ENCODE measurements around the gene XYLT1. TPM values are rescaled to one million over a fixed set of nuclear protein-coding genes. Genes with fewer than 3 reads are reported as not detected.

Gene XYLT1
- total and polyA plus RNA-seq, 12 donors = 0.29 to 4.0 (median 1.6) TPM

DNA sequence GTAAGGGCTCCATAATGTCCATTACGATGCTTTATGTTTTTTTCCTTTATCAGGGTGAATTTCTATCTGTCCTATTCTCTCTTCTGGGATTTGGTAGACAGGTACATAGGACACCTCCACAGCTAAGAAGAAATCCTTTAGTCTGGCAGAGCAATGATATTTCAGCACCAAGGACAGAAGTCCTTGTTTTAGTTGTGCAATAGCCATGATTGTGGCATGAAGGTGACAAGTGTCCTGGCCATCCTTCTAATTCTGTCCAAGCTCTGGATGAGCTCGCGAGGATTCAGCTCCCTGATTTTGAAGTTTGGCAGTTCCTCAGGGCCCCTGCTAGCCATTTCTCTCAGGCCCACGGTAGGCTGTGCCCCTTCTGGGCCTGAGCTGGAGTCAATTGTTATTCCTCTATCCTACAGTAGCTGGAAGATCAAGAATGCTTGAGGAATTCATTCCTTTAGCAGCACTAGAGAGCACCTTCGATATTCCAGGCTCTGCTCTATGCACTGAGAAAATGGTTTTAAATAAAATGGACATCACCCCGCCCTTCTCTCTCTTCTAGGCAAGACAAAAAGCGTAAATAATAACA lies 320.8 kb downstream of the XYLT1 start:
- H3K36me3 ChIP-seq = no peaks in the 10 kb centered on the region
- no peaks in the 10 kb centered on the region for H3K27me3 ChIP-seq
- H3K9me3 ChIP-seq = no peaks in the 10 kb centered on the region
- H3K4me3 ChIP-seq = no peak overlapping the region
- DNase-seq (no peak), ATAC-seq (no peak)
- peaks cover 0 to 6% (median 0%) of the 10 kb centered on the region in 9 donors for H3K4me1 ChIP-seq
- 76 to 78% methylated on average over 7 of the region's 7 CpGs for WGBS, 2 donors
- intact Hi-C loops (cut with DNase I) = loop anchor here in 1 of 10 donors (1.0 kb wide), 1 partner anchor 36 kb away; no protein-coding TSS in a partner anchor
- TF ChIP-seq, protein P1, sequence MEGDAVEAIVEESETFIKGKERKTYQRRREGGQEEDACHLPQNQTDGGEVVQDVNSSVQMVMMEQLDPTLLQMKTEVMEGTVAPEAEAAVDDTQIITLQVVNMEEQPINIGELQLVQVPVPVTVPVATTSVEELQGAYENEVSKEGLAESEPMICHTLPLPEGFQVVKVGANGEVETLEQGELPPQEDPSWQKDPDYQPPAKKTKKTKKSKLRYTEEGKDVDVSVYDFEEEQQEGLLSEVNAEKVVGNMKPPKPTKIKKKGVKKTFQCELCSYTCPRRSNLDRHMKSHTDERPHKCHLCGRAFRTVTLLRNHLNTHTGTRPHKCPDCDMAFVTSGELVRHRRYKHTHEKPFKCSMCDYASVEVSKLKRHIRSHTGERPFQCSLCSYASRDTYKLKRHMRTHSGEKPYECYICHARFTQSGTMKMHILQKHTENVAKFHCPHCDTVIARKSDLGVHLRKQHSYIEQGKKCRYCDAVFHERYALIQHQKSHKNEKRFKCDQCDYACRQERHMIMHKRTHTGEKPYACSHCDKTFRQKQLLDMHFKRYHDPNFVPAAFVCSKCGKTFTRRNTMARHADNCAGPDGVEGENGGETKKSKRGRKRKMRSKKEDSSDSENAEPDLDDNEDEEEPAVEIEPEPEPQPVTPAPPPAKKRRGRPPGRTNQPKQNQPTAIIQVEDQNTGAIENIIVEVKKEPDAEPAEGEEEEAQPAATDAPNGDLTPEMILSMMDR (IDR thresholded peaks at IDR 0.05) = no peak
- H3K27ac ChIP-seq = no peak overlapping the region

GRCh38 chr16:17147942-17148341 lies 322.8 kb downstream of the XYLT1 start:
- TF ChIP-seq, protein P1 (IDR thresholded peaks at IDR 0.05) = no peak
- no peaks in the 10 kb centered on the region for H3K4me1 ChIP-seq
- 89 to 95% methylated on average over 3 of the region's 3 CpGs for WGBS, 2 donors

DNA sequence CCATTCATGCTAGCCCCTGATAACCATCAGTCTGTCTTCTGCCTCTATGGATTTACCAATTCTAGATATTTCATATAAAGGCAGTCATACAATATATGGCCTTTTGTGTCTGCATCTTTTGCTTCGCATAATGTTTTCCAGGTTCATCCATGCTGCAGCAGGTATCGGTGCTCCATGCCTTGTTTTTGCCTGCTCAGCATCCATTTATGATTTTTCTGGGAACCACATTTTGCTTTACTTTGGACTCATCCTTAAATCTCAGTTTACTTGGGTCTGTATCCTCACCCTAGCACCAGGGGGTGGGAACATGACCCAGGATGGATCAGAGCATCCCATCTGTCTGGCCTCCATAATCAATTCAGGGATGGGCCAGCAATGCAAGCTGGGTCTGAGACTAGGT lies 325.7 kb downstream of the XYLT1 start:
- peaks cover 0 to 3% (median 0%) of the 10 kb centered on the region in 9 donors for H3K36me3 ChIP-seq
- no peak overlapping the region for H3K27ac ChIP-seq
- WGBS, 2 donors = 94 to 97% methylated on average over 2 of the region's 2 CpGs
- no peak overlapping the region for H3K4me3 ChIP-seq
- no peaks in the 10 kb centered on the region for H3K27me3 ChIP-seq
- TF ChIP-seq, protein P1 (IDR thresholded peaks at IDR 0.05) = no peak
- H3K4me1 ChIP-seq = no peaks in the 10 kb centered on the region
- ATAC-seq = no peak
- DNase-seq = no peak
- intact Hi-C loops (cut with DNase I) = no loop called here
- no peaks in the 10 kb centered on the region for H3K9me3 ChIP-seq

More at GRCh38 chr16:17147942-17148341, 322.8 kb downstream of the XYLT1 start:
- H3K27me3 ChIP-seq = no peaks in the 10 kb centered on the region
- no peak for ATAC-seq
- H3K36me3 ChIP-seq = no peaks in the 10 kb centered on the region
- no peak overlapping the region for H3K4me3 ChIP-seq
- intact Hi-C loops (cut with DNase I) = no loop called here
- DNase-seq = no peak
- H3K9me3 ChIP-seq = no peaks in the 10 kb centered on the region
- no peak overlapping the region for H3K27ac ChIP-seq

DNA sequence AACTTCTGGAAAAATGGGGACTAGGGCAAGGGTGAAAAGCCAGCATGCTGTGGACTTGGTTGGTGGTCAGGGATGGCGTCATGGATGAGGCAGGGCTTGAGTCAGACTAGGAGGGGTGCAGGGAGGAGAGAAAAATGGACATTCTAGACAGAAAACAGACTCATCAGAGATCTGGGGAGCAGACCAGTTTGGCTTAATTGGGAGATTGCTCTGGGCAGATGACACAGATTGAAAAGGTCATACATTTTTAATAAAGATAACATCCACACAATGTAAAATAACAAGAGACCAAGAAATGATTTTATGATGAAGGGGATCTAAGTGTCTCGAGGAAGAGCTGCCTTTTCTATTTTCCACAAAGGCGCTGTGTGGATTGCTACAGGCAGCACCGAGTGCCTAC lies 326.3 kb downstream of the XYLT1 start:
- intact Hi-C loops (cut with DNase I) = no loop called here
- TF ChIP-seq, protein P1 (IDR thresholded peaks at IDR 0.05) = no peak
- Histone ChIP-seq H3K27me3 (no peaks in the 10 kb centered on the region), H3K4me3 (no peak overlapping the region), H3K36me3 (peaks cover 0 to 6% (median 0%) of the 10 kb centered on the region in 9 donors), H3K27ac (no peak overlapping the region), H3K4me1 (no peaks in the 10 kb centered on the region), H3K9me3 (no peaks in the 10 kb centered on the region)
- WGBS, 2 donors = 85 to 89% methylated on average over 4 of the region's 4 CpGs
- DNase-seq = no peak
- ATAC-seq = no peak

Measured in heart right ventricle (tissue), 16 donors.